DOHH2 (cell line): Measurements from ENCODE around the gene BTBD7.
A peak's percentile ranks its signal among the peaks of the same experiment; 100 is the strongest.

ENCODE experiments used
- H3F3A ChIP-seq: fragments of 200-600 bp; sonication (generic), shearing (Covaris generic); 2 replicates; pipeline ENCODE4 v1.6.0; 2016; ENCODE audit warnings: antibody characterized with exemption, mild to moderate bottlenecking; ENCODE audit not compliant: control insufficient read depth, insufficient read depth
- H3K27ac ChIP-seq: fragments of 200-600 bp; sonication (generic); 2 replicates; pipeline ENCODE4 v1.5.1; 2014; ENCODE audit warnings: low read depth, mild to moderate bottlenecking, low read length, moderate library complexity
- H3K27me3 ChIP-seq: fragments of 200-600 bp; sonication (generic); 2 replicates; pipeline ENCODE4 v1.6.1; 2014; ENCODE audit warnings: mild to moderate bottlenecking, low read length, mixed read lengths; ENCODE audit not compliant: control insufficient read depth
- H3K36me3 ChIP-seq: fragments of 200-600 bp; sonication (generic); 2 replicates; pipeline ENCODE4 v1.6.1; 2014; ENCODE audit warnings: mild to moderate bottlenecking, low read length, moderate library complexity, mixed read lengths; ENCODE audit not compliant: control insufficient read depth
- H3K4me1 ChIP-seq: fragments of 200-600 bp; sonication (generic); 2 replicates; pipeline ENCODE4 v1.6.1; 2014; ENCODE audit warnings: mild to moderate bottlenecking, low read length, mixed read lengths; ENCODE audit not compliant: control insufficient read depth
- H3K4me2 ChIP-seq: fragments of 200-600 bp; sonication (generic); 2 replicates; pipeline ENCODE4 v1.6.0; 2014; ENCODE audit warnings: mild to moderate bottlenecking, low read length, moderate library complexity
- H3K4me3 ChIP-seq: fragments of 200-600 bp; sonication (generic); 2 replicates; pipeline ENCODE4 v1.5.1; 2014; ENCODE audit warnings: mild to moderate bottlenecking, low read length, mixed read lengths
- H3K79me2 ChIP-seq: fragments of 200-600 bp; sonication (generic); 2 replicates; pipeline ENCODE4 v1.6.1; 2014; ENCODE audit warnings: mild to moderate bottlenecking, low read length, mixed read lengths; ENCODE audit not compliant: control insufficient read depth
- H3K9me2 ChIP-seq: fragments of 200-600 bp; sonication (generic); replicated peaks from 2 replicates; pipeline ENCODE4 v1.6.1; 2014; ENCODE audit warnings: mild to moderate bottlenecking, low read length, mixed read lengths; ENCODE audit not compliant: control insufficient read depth
- H3K9me3 ChIP-seq: fragments of 200-600 bp; sonication (generic); 2 replicates; pipeline ENCODE4 v1.6.1; 2014; ENCODE audit warnings: antibody characterized with exemption, low read length, mixed read lengths; ENCODE audit not compliant: control insufficient read depth, insufficient read depth
- H4K20me1 ChIP-seq: fragments of 200-600 bp; sonication (generic); 2 replicates; pipeline ENCODE4 v1.6.0; 2014; ENCODE audit warnings: low read depth, mild to moderate bottlenecking, antibody characterized with exemption, low read length, moderate library complexity; ENCODE audit not compliant: control insufficient read depth, insufficient read depth
- EZH2phosphoT487 ChIP-seq: fragments of 200-600 bp; sonication (generic); IDR thresholded peaks from 2 replicates; pipeline ENCODE4 v1.6.1; 2017; ENCODE audit warnings: borderline replicate concordance, mild to moderate bottlenecking, antibody characterized with exemption, low read length, moderate library complexity, mixed read lengths
- TF ChIP-seq, protein P1 (sequence below): fragments of 200-600 bp; sonication (generic); IDR thresholded peaks from one replicate; pipeline ENCODE4 v1.5.1; 2014; ENCODE audit warnings: antibody characterized with exemption, mild to moderate bottlenecking, low read depth, low read length; ENCODE audit not compliant: poor library complexity, severe bottlenecking

Gene BTBD7

DNA sequence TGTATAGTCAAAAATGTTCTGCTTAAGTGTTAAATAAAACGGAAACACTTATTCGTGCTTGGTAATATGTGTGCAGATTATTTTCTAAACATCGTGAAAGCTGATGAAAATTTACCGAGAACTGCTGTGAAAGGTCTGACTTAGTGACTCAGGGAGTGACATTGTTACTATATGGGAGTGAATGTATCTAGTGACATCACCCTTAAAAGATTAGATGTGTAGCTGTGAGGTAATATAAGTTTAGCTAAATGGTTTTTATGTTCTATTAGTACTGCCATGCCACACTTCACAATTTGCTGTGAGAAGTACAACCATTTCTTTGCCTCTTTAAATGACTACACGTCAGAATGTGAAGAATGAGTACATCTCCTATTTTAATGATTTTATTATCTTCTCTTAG, 15.5 kb upstream of the BTBD7 start:
- H3K79me2 ChIP-seq = no peaks in the 10 kb centered on the region
- no peak overlapping the region for H3K4me2 ChIP-seq
- H3K4me3 ChIP-seq = no peak overlapping the region
- H4K20me1 ChIP-seq = no peaks in the 10 kb centered on the region
- no peaks in the 10 kb centered on the region; the same call in 1 of the 2 replicates for H3K9me3 ChIP-seq
- TF ChIP-seq, protein P1, sequence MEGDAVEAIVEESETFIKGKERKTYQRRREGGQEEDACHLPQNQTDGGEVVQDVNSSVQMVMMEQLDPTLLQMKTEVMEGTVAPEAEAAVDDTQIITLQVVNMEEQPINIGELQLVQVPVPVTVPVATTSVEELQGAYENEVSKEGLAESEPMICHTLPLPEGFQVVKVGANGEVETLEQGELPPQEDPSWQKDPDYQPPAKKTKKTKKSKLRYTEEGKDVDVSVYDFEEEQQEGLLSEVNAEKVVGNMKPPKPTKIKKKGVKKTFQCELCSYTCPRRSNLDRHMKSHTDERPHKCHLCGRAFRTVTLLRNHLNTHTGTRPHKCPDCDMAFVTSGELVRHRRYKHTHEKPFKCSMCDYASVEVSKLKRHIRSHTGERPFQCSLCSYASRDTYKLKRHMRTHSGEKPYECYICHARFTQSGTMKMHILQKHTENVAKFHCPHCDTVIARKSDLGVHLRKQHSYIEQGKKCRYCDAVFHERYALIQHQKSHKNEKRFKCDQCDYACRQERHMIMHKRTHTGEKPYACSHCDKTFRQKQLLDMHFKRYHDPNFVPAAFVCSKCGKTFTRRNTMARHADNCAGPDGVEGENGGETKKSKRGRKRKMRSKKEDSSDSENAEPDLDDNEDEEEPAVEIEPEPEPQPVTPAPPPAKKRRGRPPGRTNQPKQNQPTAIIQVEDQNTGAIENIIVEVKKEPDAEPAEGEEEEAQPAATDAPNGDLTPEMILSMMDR = no peak
- TF ChIP-seq EZH2phosphoT487 = no peak
- H3F3A ChIP-seq = no peaks in the 10 kb centered on the region
- no peaks in the 10 kb centered on the region for H3K27me3 ChIP-seq
- H3K4me1 ChIP-seq = peaks cover 6% of the 10 kb centered on the region; the same call in 1 of the 2 replicates
- no peak overlapping the region for H3K27ac ChIP-seq
- H3K36me3 ChIP-seq = no peaks in the 10 kb centered on the region
- H3K9me2 ChIP-seq = no peaks in the 10 kb centered on the region

DNA sequence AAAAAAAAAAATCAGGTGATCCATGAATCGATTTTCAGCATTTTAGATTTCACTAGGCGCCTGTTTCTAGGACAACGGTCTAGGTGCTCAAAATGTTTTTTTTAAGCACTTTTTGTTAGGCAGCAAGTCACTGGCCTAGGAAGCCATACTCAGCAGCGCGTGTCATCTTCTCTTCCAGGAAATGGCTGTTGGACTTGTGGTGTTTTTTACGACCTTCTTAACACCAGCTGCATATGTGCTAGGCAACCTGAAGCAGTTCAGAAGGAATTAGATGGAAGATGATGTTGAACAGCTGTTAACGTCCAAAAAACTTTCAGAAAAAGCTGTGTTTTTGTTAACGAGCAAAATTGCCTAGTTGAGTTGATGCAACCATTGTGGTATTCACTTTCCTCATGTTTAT, 15.0 kb upstream of the BTBD7 start:
- Histone ChIP-seq H3K27me3 (no peaks in the 10 kb centered on the region), H3K9me2 (no peaks in the 10 kb centered on the region), H3K4me2 (no peak overlapping the region), H3F3A (no peaks in the 10 kb centered on the region), H3K4me3 (no peak overlapping the region), H4K20me1 (no peaks in the 10 kb centered on the region), H3K9me3 (no peaks in the 10 kb centered on the region; the same call in 1 of the 2 replicates), H3K4me1 (peaks cover 6% of the 10 kb centered on the region; the same call in 1 of the 2 replicates), H3K79me2 (no peaks in the 10 kb centered on the region), H3K27ac (no peak overlapping the region), H3K36me3 (no peaks in the 10 kb centered on the region)
- TF ChIP-seq, protein P1 = no peak
- no peak for TF ChIP-seq EZH2phosphoT487

DNA sequence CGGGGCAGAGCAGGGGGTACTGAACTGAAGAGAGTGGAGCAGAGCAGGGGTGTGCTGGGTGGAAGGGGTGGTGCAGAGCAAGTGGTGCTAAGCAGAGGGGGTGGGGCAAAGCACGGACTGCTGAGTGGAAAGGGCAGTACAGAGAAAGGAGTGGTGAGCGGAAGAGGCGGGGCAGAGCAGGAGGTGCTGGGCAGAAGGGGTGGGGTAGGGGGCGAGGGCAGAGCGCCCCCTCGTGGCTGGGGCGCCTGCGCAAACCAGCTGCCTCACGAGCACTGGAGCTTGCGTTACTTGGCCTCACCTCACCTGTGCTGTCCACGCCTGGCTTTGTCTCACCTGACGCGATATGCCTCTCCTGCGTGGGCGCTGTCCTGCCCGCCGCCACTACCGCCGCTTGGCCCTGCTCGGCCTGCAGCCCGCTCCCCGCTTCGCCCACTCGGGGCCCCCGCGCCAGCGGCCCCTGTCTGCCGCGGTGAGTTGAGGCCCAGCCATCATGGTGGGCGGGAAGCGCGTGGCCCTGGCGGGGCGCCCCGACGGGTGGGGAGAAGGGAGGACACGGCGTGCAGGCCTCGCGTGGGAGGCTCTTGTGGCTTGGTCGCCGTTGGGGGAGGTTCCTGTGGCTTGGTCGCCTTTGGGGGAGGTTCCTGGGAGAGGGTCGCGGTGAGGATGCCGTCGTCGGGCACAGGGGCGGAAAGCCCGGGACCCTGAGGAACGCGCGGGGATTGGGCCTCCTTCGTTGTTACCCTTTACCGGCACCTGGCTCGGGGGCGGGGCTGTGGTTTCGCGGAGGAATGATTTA, 14.3 kb upstream of the BTBD7 start, which contains the start of gene COX8C:
COX8C (plus strand) TSS at position 257 of the 796 bp plus-strand sequence; CDS start at position 344, 87 bp downstream.
- Histone ChIP-seq H3K4me2 (no peak within 1 kb of the TSS), H3K27ac (no peak within 1 kb of the TSS)

More for the DNA sequence above, 14.3 kb upstream of the BTBD7 start, which contains the start of gene COX8C:
- TF ChIP-seq, protein P1 = peak; percentile 10
- TF ChIP-seq EZH2phosphoT487 = no peak
- Histone ChIP-seq H3K4me3 (no peak within 1 kb of the TSS), H3K27me3 (no peaks in the 10 kb centered on the region), H3F3A (no peaks in the 10 kb centered on the region), H3K9me3 (peaks cover 3% of the 10 kb centered on the region), H3K9me2 (no peaks in the 10 kb centered on the region), H3K36me3 (no peaks in the 10 kb centered on the region), H3K4me1 (peaks cover 6% of the 10 kb centered on the region; the same call in 1 of the 2 replicates), H3K79me2 (no peaks in the 10 kb centered on the region), H4K20me1 (no peaks in the 10 kb centered on the region)
